Fibroblast of lung (primary cell): ENCODE data around the gene ISL1. TPM values are rescaled to one million over a fixed set of nuclear protein-coding genes. Genes with fewer than 3 reads are reported as not detected.

Experiments used
- DNase-seq, 2 donors: peaks; one replicate each; pipeline versions ENCODE4 v3.0.0 to v3.0.0-alpha.2; 2010; ENCODE audit warnings: low read depth in 2 of 2
- H2AFZ ChIP-seq: 2 replicates; pipeline ENCODE4 v1.5.1; 2012; ENCODE audit warnings: low read length, control low read depth, inconsistent platforms
- H3K27ac ChIP-seq: 2 replicates; pipeline ENCODE4 v1.5.1; 2011; ENCODE audit warnings: low read length, control low read depth; ENCODE audit not compliant: insufficient read depth
- H3K27me3 ChIP-seq: 2 replicates; pipeline ENCODE4 v1.5.1; 2011; ENCODE audit warnings: mild to moderate bottlenecking, low read length; ENCODE audit not compliant: control insufficient read depth, insufficient read depth
- H3K36me3 ChIP-seq: 2 replicates; pipeline ENCODE4 v1.5.1; 2011; ENCODE audit warnings: low read length; ENCODE audit not compliant: control insufficient read depth, insufficient read depth
- H3K4me1 ChIP-seq: 2 replicates; pipeline ENCODE4 v1.5.1; 2011; ENCODE audit warnings: low read length; ENCODE audit not compliant: control insufficient read depth, insufficient read depth; ENCODE audit errors: extremely low read depth
- H3K4me2 ChIP-seq: 2 replicates; pipeline ENCODE4 v1.5.1; 2011; ENCODE audit warnings: low read length, control low read depth; ENCODE audit not compliant: insufficient read depth; ENCODE audit errors: extremely low read depth
- H3K4me3 ChIP-seq, 4 experiments: fragments of 200-600 bp in 1 of 4; sonication (generic) in 1 of 4; replicated peaks in 1 of 4; 2 replicates each; pipeline ENCODE4 v1.5.1; 2011 to 2016; ENCODE audit warnings: low read length in 4 of 4, low read depth in 3 of 4, mild to moderate bottlenecking in 3 of 4, control low read depth in 2 of 4, inconsistent platforms in 1 of 4, mixed read lengths in 1 of 4; ENCODE audit not compliant: insufficient read depth in 1 of 4; ENCODE audit errors: control extremely low read depth in 1 of 4
- H3K79me2 ChIP-seq: 2 replicates; pipeline ENCODE4 v1.5.1; 2012; ENCODE audit warnings: mild to moderate bottlenecking, low read length, inconsistent platforms; ENCODE audit not compliant: control insufficient read depth, insufficient read depth
- H3K9ac ChIP-seq: 2 replicates; pipeline ENCODE4 v1.5.1; 2011; ENCODE audit warnings: mild to moderate bottlenecking, low read length, control low read depth; ENCODE audit not compliant: insufficient read depth
- H3K9me3 ChIP-seq: 2 replicates; pipeline ENCODE4 v1.5.1; 2012; ENCODE audit warnings: low read depth, low read length; ENCODE audit not compliant: control insufficient read depth, insufficient read depth
- H4K20me1 ChIP-seq: 2 replicates; pipeline ENCODE4 v1.5.1; 2011; ENCODE audit warnings: low read length; ENCODE audit not compliant: control insufficient read depth, insufficient read depth; ENCODE audit errors: extremely low read depth
- EZH2 ChIP-seq: IDR thresholded peaks from 2 replicates; pipeline ENCODE4 v1.5.1; 2012; ENCODE audit warnings: low read length, control low read depth, mild to moderate bottlenecking; ENCODE audit errors: missing control alignments
- polyA plus RNA-seq, 2 donors: library from polyadenylated mRNA; depleted of rRNA in 1 of 2; stranded (reverse) in 1 of 2; unstranded in 1 of 2; fragments of >200 nt; gene quantifications; 2 replicates each; pipeline ENCODE4 v1.2.1, GENCODE V29; 2011 to 2012; ENCODE audit warnings: missing spikeins in 1 of 2
- total RNA-seq: library from RNA; depleted of rRNA; stranded (reverse); fragments of >200 nt; gene quantifications from 2 replicates; pipeline ENCODE4 v1.2.1, GENCODE V29; 2014
- TF ChIP-seq, protein P1 (sequence below), 2 donors: IDR thresholded peaks in 1 of 2; conservative IDR thresholded peaks in 1 of 2; 1 replicate in 1 of 2; 2 replicates in 1 of 2; pipeline ENCODE4 v1.5.1; 2011 to 2012; ENCODE audit warnings: low read length in 2 of 2, control low read depth in 1 of 2, inconsistent platforms in 1 of 2, low read depth in 1 of 2, mild to moderate bottlenecking in 1 of 2

ISL1 gene
- total and polyA plus RNA-seq, 2 donors (not counting 1 experiment from before 2014, with no cell fraction given) = 0.07 TPM; not detected in 1

DNA sequence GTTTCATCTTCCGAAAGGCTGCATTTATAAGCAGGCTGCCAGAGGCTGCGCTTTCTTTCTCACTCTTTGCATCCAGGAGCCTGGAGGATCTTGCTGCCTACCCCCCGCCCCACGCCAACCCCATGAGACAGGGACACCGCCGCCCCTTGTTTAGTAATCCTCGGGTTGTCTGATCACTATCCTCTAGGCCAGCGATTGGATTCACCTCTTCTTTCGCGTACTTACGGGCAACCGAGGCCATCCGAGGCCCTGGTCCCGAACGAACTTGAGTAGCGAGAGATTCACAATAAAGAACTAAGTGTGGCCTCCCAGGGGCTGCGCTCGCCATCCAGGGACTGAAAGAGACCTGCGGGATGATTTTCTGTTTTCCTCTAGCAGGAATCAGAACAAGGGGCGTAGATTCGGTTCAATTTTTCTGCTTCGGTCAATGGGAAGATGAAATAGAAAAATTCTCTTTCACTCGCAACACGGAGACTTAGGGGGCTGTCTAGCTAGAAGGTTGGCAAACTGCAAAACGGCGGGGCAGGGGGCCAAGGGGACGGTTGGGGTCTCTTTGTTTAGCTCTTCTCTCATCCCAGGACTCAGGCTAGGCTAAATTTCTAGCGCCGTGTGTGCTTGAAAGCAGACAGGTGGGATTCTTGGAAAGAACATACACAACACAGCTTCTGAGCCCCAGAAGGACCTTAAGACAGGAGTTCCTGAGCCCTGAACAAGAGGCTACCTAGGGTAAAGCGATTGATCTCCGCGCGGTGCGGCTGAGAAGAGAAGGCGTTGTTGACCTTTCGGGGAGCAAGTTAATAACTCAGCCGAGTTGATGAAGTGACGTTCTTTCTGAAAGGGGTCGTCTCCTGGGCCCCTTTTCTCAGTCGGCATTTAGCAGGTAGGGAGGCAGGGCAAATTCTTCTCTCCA lies 5.8 kb upstream of the ISL1 start:
- Histone ChIP-seq H3K9ac (no peak overlapping the region), H4K20me1 (no peaks in the 10 kb centered on the region), H3K4me1 (no peaks in the 10 kb centered on the region), H3K4me3 (no peak overlapping the region), H3K4me2 (no peak overlapping the region), H3K27ac (no peak overlapping the region), H3K36me3 (no peaks in the 10 kb centered on the region), H3K79me2 (no peaks in the 10 kb centered on the region), H3K9me3 (no peaks in the 10 kb centered on the region), H2AFZ (no peak overlapping the region), H3K27me3 (peaks cover 17% of the 10 kb centered on the region)
- no peak for DNase-seq
- TF ChIP-seq EZH2 = no peak
- TF ChIP-seq, protein P1, sequence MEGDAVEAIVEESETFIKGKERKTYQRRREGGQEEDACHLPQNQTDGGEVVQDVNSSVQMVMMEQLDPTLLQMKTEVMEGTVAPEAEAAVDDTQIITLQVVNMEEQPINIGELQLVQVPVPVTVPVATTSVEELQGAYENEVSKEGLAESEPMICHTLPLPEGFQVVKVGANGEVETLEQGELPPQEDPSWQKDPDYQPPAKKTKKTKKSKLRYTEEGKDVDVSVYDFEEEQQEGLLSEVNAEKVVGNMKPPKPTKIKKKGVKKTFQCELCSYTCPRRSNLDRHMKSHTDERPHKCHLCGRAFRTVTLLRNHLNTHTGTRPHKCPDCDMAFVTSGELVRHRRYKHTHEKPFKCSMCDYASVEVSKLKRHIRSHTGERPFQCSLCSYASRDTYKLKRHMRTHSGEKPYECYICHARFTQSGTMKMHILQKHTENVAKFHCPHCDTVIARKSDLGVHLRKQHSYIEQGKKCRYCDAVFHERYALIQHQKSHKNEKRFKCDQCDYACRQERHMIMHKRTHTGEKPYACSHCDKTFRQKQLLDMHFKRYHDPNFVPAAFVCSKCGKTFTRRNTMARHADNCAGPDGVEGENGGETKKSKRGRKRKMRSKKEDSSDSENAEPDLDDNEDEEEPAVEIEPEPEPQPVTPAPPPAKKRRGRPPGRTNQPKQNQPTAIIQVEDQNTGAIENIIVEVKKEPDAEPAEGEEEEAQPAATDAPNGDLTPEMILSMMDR (conservative IDR thresholded peaks at IDR 0.05 in 1 of 2, IDR thresholded peaks at IDR 0.05 in 1 of 2; ENCODE audit: low read depth in 1 of 2, low read length in 2 of 2) = no peak

DNA sequence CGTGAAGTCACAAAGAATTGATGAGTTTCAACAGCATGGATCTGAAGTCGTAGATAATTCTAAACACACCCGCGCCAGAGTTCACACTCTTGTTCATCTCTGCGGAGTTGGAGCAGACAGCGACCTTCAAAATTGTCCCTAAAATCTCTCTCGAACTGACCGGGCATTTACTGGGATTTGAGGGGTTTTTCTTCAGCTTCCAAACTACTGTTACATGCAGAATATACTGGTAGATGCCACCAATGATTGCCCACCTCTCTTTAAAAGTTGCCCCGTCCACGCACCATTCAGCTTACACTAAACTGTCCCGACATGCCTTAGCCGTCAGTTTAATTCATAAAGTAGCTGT lies 5.2 kb upstream of the ISL1 start:
- DNase-seq = no peak
- H3K4me2 ChIP-seq = no peak overlapping the region
- no peaks in the 10 kb centered on the region for H3K36me3 ChIP-seq
- no peaks in the 10 kb centered on the region for H3K79me2 ChIP-seq
- no peaks in the 10 kb centered on the region for H3K4me1 ChIP-seq
- no peaks in the 10 kb centered on the region for H4K20me1 ChIP-seq
- H3K9ac ChIP-seq = no peak overlapping the region
- TF ChIP-seq EZH2 = no peak
- TF ChIP-seq, protein P1 (conservative IDR thresholded peaks at IDR 0.05 in 1 of 2, IDR thresholded peaks at IDR 0.05 in 1 of 2; ENCODE audit: low read depth in 1 of 2, low read length in 2 of 2) = no peak
- no peak overlapping the region for H3K27ac ChIP-seq
- H3K4me3 ChIP-seq = no peak overlapping the region
- peaks cover 17% of the 10 kb centered on the region for H3K27me3 ChIP-seq
- no peaks in the 10 kb centered on the region for H3K9me3 ChIP-seq
- H2AFZ ChIP-seq = no peak overlapping the region

DNA sequence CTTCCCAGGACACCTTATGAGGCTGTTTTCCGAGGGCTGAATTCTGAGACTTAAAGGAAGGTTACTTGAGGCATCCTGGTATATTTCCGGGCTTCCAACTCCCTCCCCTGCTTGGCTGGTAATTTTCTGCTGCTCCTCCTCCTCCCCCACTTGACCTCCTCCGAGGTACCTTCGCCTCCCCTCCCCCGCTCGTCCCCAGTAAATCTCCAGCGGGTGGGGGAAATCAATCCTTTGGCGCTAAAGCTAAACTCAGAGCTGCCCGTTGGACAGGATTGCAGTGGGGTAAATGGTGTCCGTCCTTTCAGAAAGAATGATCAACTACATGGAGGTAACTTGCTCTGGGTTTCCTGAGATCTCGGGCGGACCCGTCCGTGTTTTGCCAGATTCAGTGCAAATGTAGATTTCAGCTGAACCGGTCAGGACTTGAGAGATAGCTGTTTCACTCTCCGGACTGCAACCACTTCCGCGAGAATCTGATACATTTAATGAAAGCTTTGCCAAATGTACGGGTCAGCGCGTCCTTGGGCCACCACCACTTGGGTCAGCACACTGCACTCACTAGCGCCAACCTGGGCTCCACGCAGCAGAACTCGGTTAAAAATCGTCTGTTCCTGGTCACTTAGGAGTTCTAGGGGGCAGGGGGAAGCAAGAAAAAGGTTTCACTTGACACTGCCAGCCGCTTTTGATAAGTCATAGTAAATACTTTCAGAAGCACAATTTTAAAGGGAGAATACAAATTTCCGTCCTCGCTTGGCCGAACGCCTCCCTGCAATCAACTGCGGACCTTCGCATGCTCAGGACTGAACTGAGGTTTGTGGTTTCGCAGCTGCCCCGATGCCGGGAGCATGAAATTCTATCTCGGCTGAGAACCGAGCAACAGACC lies 4.6 kb upstream of the ISL1 start:
- H3K4me1 ChIP-seq = no peaks in the 10 kb centered on the region
- peak in 1 of 2 donors; percentile 23 for DNase-seq
- no peaks in the 10 kb centered on the region for H4K20me1 ChIP-seq
- H3K9ac ChIP-seq = no peak overlapping the region
- TF ChIP-seq EZH2 = peak; percentile 15
- TF ChIP-seq, protein P1 (conservative IDR thresholded peaks at IDR 0.05 in 1 of 2, IDR thresholded peaks at IDR 0.05 in 1 of 2; ENCODE audit: low read depth in 1 of 2, low read length in 2 of 2) = no peak
- H3K9me3 ChIP-seq = no peaks in the 10 kb centered on the region
- peaks cover 17% of the 10 kb centered on the region for H3K27me3 ChIP-seq
- no peak overlapping the region for H3K4me2 ChIP-seq
- H3K79me2 ChIP-seq = no peaks in the 10 kb centered on the region
- peak overlapping the region in 1 of 4 experiments; percentile 33 for H3K4me3 ChIP-seq
- no peak overlapping the region for H3K27ac ChIP-seq
- H2AFZ ChIP-seq = no peak overlapping the region
- no peaks in the 10 kb centered on the region for H3K36me3 ChIP-seq
